CD4-positive, alpha-beta T cell treated with Interleukin-4 for 4 hours (primary cell): ENCODE measurements around the gene ERCC5.

Source experiments
- DNase-seq: peaks from one replicate; pipeline ENCODE4 v3.0.0-alpha.2; 2020

ERCC5 gene

DNA sequence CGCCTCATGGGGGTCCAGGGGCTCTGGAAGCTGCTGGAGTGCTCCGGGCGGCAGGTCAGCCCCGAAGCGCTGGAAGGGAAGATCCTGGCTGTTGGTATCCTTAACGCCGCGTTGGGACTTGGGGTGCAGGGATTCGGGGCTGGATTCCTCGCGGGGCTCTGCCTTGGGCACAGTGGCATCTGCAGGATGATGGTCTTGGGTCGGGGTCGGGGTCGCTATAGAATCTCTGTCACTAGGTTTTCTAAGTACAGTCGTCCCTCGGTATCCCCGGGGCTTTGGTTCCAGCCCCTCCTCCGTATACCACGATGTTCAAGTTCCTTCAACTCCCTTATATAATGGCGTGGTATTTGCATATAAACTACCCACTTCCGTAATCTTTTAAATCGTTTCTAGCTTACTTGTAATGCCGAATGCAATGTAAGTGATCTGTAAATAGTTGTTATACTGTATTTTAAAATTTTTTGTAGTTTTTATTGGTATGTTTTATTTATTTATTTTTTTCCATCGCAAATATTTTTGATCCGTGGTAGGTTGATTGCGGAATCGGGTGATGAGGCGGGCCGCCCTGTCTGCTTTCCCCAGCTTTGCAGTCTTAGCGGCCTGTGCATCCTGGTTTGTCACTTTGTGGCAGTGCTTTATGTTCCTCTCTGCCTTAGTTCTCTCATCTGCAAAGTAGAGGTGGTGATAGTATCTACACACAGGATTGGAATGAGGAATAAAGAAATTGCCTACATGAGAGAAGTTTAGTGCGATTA is 606 bp downstream of the ERCC5 start:
- DNase-seq, result peak; percentile 53

DNA sequence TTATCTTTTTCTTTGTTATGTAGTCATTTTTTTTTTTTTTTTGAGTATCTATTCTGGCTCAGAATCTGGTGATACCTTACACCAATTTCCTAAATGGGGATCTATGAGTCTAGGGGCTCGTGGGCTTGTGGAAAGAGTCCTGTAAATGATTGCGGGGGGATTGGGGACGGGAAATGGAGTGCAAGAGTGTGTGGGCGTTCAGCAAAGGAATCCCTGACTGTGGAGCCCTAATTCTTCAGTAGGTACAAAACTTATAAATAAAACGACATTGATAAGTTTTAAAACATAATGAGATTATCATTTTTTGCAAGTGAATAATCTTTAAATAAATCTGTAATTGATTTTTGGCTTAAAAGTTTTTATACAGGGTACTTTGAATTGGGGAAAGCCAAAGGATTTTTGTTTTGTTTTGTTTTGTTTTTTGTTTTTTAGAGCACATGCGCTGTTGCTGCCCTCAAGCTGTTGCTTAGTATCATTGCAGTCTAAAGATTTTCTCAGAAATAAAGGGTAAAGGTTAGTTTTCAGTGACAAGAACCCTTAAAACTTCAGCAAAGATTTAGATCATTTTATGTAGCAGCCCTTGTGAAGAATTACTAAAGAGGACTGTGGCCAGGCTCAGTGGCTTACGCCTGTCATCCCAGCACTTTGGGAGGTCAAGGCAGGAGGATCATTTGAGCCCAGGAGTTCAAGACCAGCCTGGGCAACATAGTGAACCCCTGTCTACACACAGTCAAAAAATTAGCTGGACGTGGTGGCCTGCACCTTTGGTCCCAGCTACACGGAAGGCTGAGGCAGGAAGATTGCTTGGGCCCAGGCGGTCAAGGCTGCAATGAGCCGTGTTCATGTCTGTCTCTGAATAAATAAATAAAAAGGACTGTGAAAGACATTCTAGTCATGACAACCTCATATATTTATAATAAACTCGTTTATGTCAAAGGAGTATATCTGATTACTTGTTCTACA is 1.7 kb downstream of the ERCC5 start:
- DNase-seq, result peak; percentile 42

DNA sequence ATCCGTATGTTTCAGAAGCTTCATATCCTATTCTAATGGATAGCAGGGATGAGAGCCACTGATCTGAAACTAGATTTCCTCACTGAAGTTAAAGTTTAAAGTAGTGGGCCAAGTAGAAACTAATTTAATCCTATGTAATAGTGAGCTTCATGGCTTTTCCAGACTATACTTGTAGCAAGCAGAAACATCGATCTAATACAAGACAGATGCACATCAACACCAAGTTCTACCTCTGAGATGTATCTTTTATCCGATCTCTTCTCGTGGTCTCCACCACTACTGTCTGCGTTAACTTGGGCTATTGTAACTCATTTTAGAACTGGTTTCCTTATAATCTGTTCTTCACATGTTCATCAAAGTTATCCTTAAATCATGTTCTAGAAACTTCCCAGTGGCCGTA is 3.1 kb downstream of the ERCC5 start:
- DNase-seq, result no peak

DNA sequence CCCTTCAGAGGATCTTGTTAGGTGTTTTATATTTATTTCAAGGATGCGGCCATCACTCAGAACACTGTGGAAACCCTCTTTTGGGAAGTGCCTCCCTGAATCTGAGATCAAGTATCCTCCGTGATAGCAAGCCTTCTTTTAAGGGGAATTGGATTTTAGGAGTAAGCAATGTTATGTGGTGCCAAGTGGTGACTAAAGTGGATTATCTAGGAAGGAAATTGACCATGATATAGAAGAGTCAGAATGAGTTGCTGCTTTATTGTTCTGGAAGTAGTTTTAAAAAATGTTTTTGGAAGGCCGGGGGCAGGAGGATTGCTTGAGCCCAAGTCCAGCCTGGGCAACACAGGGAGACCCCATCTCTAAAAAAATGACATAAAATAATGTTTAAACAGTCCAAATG is 6.7 kb downstream of the ERCC5 start:
- DNase-seq, result no peak

DNA sequence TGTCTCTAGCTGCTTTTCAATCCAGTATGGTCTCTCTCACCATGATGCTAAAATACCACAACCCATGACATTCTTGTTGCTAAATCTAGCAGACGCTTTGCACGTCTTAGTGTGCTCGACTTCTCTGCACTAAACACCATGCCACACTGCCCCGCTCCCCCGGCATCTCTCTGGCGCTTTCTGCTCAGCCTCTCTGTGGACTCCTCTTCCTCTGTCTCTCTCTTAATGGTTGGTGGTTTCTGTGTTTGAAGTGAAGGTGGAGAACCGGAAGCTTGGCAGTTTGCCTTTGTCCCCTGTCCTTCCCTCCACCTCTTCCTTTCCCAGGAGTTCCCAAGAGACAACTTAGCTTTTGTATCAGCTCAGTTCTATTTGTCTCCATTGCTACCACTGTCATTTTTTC is 8.8 kb downstream of the ERCC5 start:
- no peak for DNase-seq

DNA sequence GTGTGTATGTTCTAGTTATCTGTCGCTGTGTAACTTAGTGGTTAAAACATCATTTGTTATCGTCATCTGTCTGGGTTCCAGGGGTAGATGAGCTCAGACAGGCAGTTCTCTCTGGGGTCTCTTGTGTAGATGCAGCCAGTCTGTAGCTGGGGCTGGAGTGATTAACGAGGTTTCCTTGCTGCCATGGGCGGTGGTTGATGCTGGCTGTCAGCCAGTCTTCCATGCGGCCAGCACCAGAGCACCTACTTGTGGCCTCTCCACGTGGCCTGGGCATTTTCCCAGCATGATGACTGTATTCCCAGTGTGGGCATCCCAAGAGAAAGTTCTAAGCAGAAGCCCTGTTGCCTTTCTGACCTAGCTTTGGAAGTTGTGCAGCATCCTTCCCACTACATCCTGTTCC is 10.7 kb downstream of the ERCC5 start:
- DNase-seq, result no peak

DNA sequence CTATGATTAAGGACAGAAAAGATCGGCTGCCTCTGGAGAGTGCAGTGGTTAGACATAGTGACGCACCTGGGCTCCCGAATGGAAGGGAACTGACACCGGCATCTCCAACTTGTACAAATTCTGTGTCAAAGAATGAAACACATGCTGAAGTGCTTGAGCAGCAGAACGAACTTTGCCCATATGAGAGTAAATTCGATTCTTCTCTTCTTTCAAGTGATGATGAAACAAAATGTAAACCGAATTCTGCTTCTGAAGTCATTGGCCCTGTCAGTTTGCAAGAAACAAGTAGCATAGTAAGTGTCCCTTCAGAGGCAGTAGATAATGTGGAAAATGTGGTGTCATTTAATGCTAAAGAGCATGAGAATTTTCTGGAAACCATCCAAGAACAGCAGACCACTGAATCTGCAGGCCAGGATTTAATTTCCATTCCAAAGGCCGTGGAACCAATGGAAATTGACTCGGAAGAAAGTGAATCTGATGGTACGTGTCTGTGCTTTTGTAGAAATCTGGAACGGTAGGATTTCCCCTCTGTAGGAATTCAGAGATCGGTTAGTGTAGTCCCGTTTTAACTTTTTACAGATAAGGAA is 16.9 kb downstream of the ERCC5 start:
- no peak for DNase-seq

DNA sequence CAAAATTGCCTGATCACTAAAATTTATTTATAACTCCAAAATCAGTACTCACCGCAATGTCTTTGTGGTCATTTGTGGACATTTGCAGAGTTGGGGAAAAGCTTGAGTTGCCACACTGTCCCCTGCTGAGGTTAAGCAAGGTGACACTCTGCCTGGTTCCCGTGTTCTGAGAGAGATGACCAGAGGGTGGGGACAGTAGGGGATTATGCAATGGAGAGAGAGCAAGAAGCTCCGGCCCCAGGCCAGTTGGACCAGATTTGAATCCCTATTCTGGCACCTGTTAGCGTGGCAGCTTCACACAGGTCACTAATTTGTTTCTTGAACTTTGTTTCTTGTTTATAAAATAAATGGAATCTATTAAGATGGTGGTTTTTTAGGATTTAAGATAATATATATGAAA is 17.8 kb downstream of the ERCC5 start:
- DNase-seq, result no peak

DNA sequence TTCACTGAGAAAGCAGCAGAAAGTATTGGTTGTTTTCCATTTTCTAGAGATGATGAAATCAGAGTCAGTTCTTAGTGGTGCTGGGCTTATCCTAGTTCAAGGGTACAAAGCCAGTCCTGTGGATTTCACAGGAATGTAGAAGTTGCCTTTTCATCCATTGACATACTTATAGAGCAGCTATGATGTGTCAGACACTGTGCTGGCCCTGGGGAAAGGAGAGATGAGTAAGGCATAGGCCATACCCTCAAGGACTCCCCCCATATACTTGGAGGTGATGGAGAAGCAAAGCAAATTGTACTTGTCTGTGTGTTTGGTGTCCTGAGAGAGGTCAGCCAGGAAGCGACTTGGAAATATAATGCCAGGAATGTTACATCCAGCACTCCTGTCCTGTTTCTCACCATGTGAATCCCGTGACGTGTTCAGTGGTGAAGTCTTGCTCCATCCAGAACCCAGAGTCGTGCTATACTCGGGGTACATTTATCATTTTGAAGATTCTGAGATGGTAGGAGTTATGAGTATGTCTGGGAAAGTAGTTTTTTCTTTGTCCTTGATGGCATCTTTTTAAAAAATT is 22.6 kb downstream of the ERCC5 start:
- no peak for DNase-seq

DNA sequence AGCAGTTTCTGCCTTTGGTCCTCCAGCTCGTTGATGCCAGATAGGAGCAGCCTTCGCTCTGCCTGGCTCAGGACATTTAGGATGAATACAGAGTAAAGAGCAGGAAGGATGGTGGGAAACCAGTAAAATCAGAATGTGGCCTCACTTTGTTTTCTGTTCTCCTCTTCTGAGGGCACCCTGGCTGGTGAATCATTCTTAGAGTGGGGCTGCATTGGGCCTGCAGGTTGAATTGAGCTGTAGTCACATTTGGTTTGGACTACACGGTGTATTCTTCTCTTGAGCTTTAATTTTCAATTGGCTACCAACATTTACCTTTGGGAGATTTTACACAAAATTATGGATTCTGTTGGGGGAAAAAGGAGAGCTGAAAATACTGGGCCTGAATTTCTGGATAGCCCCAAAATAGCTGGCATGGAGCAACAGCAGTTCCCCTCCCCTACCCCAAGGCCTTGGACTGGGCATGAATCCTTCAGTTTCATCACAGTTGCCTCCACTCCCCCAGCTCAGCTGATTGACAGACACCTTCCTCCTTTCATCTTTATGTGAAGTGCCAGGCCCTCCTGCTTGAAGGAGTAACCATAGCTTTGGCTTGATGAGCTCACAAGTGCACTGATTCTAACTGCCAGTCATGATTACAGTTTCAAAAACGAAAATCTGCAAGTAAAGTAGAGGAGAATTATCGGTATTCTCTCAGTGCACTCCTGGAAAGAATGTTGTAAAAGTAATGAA is 24.3 kb downstream of the ERCC5 start:
- DNase-seq, result no peak

DNA sequence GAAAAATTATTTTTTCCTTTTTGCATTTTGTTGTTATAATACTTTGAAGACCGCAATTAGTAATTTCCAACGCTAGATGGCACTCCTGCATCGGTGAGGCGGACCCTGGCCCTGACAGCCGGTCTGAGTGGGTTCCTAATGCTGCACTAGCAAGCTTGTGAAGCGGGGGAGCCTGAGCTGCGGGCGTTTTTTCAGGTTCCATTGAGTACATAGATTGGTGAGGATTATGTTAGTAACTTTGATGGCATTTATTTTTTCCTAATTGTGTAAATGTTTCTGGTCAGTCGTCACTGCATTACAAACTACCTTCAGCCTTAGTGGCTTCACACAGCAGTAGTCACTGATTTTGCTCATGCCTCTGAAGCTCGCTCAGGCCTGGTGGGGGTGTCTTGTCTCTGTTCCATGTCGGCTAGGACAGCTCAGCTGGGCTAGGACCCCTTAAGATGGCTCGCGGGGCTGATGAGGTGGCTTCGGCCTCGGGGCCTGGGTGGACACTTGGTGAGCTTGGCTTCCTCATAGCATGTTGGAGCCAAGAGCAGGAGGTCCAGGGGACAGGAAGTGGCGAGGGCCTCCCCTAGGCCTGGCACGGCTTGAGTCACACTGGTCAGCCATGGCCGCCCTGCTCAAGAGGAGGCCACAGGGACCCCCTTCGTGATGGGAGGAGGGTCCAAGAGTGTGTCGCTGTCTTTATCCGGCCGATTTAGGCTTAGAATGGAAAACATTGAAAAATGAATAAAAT is 25.0 kb downstream of the ERCC5 start:
- peak; percentile 69 for DNase-seq

DNA sequence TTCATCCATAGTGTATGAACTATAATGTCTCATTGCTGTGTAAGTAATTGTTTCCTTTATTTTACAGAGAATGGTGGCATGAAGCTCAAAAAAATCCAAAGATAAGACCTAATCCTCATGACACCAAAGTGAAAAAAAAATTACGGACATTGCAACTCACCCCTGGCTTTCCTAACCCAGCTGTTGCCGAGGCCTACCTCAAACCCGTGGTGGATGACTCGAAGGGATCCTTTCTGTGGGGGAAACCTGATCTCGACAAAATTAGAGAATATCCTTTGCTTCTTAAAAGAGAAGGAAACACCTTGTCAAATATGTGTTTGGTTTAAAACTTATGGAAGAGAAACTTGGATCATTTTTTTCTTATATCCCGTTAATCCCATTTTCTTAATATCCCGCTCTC is 26.3 kb downstream of the ERCC5 start:
- no peak for DNase-seq

DNA sequence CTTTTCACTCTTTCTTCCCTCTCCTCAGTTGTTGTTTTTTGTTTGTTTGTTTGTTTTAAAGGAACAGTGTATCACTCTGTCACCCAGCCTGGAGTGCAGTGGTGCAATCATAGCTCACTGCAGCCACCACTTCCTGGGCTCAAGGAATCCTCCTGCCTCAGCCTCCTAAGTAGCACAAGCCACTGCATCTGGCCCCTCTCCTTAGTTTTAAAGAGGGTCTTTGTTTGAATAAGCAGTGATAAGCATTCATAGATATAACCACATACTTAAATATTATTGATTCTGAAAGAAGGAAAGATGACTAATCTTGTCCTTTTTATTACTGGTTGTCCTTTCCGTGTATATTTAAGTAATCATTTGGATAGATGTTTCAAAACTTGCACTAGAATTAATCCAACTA is 26.7 kb downstream of the ERCC5 start:
- no peak for DNase-seq

DNA sequence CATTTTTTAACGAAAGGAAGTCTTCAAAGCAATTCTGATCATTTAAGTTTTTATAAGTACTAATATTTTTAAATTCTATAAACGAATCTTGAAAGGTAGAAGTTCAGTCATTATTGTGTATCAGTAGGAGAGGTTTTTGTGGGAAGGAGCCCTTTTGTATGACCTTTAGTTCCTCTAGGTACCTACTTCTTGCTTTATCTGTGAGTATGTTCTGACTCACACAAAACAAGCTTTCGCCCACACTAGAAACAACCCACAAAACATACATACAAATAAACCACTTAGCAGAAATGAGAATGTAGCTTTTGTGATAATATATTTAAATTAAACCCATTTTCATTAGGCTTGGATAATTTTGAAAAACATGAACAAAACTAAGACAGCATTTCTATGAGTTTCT is 27.8 kb downstream of the ERCC5 start:
- DNase-seq, result peak; percentile 2

DNA sequence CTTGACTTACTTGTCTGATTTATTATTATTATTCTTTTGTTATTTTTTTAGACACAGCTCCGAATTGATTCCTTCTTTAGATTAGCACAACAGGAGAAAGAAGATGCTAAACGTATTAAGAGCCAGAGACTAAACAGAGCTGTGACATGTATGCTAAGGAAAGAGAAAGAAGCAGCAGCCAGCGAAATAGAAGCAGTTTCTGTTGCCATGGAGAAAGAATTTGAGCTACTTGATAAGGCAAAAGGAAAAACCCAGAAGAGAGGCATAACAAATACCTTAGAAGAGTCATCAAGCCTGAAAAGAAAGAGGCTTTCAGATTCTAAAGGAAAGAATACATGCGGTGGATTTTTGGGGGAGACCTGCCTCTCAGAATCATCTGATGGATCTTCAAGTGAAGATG is 29.4 kb downstream of the ERCC5 start:
- DNase-seq, result no peak

DNA sequence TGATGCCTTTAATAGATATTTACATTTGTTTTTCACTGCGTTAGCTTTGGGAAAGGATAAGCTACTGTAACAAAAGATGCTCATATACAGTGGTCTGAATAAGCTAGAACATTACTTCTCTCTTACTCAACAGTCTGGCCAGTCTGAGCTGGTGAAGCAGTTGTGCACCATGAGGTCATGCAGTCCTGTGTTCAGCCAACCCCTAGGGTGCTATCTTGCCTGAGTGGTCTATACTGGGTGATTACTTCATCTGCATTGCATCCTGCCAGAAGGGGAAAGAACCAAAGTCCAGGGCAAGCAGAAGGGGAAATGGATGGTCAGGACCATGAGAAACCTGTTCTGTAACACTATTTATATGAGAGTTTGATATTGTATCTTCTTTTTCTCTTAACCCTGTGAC is 31.5 kb downstream of the ERCC5 start:
- DNase-seq, result no peak

DNA sequence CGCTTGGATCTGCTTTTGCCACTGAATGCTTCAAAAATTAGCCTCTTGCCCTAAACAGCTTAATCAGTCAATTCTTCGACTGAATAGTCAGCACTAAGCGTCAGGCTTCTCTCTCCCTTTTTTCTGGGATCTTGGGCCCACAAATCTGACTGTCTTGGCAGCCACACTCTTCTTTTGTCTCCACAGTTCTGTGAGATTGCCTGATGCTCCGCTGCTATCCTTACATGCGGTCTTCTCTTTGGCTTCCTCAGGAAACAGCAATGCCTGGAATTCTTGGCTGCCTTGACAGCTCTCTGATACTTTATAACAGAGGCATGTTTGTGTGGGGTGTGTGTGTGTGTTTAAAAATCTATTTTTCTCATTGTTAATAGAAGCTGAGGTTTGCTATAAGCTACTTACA is 32.6 kb downstream of the ERCC5 start:
- no peak for DNase-seq

DNA sequence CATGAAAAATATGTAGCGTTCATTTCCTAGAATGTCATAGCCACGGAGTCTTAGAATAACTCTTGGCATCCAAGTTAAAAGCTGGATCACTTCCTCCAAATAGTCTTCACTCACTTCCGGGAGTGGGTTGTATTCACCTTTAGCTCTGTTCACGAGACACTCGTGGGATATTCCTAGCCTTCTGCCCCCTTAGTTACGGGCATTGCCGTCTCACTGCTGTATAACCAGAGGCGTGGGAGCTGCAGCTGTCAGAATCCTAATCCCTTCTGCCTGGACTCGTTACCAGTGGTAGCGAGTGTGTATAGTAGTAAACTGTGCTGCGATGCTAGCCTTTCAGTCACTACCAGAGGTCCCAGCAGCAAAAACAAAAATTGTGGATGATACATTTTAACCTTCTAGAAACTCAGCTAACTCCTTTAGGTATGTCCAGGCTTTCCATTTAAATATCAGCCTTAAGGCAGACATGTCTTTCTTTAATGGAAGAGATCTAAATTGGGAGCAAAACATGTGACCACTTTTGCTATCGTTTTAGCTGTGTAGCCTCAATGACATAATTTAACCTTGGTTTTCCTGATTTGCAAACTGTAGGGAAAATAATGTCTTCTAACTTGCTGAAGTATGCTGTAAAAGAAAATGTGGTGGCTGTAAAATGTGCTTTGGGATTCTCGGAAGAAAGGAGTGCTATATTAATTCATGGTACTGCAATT is 34.1 kb downstream of the ERCC5 start:
- DNase-seq, result no peak

DNA sequence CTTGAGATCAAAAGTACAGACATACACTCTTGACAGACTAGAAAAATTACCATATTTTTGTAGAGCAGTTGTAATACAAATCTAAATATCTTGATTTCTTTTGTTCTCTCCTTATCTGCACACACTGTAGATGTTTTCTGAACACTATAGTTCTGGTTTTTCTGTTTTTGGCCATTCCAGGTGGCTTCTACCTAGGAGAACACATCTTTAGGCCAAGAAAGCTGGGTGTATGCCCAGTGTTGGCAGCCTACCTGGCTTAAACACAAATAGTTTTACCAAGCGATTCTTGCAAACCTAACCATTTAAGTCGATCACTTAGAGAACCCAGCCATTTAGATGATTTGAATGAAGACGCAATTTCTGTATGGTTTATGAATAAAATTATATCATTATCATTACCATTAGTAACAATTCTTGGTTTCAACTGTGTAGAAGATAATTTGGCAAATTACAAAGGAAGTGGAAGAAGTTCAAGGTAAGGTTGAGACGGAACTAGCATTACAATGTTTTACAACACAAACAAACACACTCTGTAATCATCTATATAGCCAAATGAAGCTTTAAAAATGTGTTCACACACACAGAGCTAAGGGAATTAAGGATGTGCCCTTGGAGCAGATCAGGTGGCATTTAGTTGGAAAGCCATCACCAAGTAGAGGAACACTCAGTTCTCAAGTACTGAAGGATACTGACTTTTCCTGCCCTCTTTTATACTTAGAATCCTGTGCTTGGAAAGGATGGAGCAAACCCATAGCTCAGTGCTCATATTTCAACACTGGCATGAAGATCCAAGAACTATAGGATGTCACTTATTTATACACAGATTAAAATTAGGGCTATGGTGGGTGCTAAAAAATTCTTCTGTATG is 36.2 kb downstream of the ERCC5 start:
- DNase-seq, result no peak

DNA sequence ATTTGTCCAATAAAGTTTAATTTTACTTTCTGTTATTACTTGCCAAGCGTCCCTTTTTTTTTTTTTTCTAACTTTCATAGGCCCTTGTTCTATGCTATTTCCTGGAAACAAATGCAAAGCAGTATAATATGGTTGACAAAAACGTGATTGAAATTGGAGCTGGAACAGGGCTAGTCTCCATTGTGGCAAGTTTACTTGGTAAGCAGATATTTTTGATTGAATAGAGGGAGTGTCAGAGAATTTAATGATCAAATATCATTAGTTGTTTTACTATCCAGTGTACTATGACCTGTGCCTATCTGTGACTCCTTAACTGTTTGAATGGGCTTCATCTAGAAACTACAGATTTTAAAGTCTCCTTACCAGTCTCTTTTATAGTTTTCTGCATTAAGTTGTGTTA is 46.7 kb downstream of the ERCC5 start:
- no peak for DNase-seq
